Fibroblast of skin of left biceps (primary cell): ENCODE results near the gene LMOD1.
A peak's percentile ranks its signal among the peaks of the same experiment; 100 is the strongest.
"Not testable (repeated sequence)": the region's sequence is repeated elsewhere in the genome, so short reads cannot be mapped to it uniquely, and the experiment has no call there.

Experiments used
- DNase-seq, 2 experiments: peaks; one replicate each; pipeline ENCODE4 v3.0.0-alpha.2; 2013; ENCODE audit warnings: low read depth in 2 of 2

LMOD1 gene

DNA sequence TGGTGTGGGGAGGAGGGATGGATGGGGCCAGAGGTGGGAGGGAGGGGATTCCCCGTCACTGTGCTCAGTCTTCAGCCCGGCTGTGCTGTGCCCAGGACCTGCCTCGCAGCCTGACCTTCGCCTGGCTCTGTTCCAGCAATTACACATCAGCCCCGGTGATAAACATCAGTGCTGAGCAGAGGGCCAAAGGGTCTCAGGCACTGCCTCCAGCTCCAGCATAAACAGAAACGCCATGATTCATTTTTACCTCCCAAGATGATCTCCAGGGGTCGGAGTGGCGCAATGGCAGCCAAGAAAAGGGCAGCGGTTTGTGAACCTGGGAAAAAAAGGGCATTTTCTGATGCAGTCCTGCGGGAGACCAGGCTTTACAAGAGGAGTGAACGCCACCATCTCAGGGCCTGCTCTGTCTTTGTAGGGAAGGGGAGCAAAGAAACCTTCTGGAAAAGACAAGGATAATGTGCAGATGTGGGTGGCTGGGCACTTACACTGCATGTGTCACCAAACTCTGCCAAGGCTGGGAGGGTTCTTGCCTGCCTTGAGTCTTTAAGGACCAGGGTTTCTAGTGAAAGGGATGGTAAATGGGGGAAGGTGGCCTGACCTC lies 29.6 kb downstream of the LMOD1 start:
- no peak for DNase-seq

DNA sequence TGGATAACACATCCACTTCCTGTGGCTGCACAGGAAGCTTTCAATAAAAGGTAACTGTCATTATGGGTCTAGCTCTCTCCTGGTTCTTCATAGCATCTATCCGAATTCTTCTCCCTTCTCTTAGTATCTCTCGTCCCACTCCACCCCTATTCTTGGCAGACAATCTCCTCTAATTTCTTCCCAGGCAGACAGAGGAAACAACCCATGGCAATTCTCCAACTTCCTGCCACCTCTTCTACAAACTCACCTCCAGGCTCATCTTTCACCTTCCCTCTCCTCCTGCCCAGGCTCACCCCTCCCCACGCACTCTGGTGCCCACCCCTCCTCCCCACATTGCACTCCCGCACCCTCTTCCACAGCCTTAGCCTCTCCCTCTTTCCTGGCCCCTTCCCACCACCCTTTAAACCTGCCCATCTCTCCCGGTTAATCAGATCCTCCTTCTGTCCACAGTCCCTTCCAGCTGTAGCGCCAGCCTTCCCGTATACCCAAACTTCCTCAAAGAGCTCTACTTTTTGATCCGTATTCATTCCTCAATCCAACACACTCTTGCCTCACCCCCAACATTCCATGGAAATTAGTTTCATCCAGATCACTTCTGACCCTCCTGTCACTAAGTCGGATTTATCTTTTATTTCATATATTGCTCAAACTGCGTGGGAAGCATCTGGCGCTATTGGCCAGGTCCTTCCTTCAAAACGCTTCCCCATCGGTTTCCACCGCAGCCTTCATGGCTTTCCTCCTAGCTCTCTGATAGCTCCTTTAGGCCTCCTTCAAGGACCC lies 31.7 kb downstream of the LMOD1 start:
- peak in 1 of 2 experiments; percentile 60 for DNase-seq

DNA sequence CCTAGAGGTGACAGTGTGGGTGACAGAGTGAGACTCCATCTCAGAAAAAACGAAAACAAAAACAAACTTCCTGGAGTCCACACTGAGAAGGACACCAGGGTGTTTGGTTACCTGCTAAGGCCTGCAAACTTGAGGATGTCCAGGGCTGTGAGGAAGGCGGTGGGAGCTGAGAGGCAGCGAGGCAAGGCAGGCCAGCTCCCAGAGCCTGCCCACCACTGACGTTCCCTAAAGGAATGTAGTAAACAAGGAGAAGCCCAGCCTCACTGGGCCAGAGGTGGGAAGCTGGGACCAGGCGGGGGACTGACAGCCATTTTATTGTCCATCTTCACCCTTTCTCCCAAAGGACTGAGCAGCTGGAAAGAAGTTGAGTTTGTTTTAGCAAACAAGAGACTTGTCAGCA lies 33.5 kb downstream of the LMOD1 start:
- DNase-seq: no peak

DNA sequence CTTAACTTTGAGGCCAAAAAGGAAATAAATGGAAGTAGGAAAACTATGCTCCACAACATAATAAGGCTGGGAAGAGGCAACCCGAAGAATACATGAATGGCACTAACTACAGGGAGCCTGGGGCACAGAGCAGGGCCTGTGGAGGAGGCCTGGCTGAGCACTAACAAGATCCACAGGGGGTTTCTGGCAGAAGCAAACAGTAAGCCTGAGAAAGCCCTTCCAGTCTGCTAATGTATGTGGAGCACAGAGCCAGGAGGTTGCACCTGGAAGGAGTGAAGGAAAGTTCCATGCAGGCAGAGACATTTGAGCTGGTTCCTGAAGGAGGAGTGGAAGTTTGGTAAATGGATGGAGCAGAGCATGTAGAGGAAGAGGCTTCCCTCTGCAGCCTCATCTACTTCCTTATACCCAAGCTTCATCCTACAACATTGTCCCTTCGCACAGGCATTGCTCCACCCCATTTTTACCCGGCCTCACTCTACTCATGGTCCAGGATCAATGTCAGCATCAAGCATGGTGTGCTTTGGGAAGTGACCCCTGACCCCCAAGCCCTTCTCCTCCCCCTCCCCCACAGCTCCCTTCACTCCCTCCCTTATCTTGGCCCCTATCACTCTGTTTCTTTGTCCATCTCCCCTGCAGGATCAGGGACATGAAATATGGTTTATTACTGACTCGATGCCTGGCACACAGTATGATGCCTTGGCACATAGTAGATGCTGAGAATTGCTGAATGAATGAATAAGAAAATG lies 34.3 kb downstream of the LMOD1 start:
- no peak for DNase-seq

DNA sequence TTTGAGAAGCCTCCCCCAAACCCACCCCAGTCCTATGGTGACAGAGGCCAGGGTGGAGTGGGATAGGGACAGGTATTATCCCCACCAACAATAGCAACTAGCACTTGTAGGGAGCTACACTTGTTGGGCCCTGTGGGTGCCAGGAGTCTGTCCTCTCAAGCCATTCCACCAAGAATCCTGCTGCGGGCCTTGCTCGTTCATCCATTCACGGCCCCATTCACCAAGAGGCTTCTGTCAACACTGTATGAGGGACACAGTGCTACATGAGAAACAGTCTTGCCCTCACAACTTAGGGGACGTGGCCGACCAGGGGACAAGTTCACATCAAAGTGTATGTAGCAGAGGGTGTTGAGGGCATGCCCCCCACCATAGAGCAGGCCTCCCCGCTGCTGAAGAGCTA lies 38.7 kb downstream of the LMOD1 start:
- no peak for DNase-seq

DNA sequence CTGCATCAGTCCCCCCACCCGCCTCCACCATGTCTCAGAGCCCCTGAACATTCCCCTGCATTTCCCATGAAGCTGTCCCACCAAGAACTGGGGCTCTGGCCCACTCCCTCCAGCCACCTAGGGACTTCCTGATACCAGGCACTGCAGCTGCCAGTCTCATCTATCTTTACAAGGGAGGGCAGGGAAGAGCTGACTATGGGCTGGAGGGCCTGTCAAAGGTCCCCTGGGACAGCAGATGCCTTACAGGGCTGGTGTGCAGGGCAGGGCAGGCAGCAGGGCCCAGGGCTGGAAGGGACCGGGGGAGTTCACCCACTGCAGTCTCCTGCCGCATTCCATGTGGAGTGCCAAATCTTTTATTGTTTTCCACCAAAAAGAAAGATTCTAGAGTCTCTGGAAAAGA lies 40.0 kb downstream of the LMOD1 start:
- DNase-seq: no peak

DNA sequence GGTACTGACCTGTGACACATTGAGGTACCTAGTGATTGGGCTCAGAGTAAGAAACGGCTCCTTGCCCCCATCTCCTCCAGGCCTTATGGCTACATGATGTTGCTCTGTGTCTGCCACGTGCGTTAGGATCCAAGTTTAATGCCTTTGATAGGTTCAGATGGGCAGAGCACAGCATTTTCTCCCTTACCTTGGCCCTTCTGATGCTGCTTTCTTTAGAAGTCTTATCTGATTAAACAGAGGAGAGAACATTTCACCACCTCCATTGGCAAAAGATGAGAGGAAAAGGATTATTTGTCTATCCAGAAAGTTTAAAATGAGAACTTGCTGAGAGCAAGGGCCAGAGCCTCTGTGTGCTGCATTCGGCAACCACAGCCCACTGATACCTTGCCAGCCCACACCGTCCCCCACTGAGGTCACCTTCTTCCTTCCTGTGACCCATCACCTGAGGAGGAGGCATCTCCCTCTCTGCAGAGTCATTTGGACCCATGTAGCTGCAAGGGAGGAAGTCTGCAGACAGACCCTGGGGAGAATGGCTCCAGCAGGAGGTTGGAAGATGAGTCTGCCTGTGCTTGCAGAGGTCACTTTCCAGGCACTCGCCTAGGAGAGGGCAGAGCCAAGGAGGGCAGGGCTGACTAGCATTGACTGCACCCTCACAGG lies 41.0 kb downstream of the LMOD1 start:
- DNase-seq: no peak

DNA sequence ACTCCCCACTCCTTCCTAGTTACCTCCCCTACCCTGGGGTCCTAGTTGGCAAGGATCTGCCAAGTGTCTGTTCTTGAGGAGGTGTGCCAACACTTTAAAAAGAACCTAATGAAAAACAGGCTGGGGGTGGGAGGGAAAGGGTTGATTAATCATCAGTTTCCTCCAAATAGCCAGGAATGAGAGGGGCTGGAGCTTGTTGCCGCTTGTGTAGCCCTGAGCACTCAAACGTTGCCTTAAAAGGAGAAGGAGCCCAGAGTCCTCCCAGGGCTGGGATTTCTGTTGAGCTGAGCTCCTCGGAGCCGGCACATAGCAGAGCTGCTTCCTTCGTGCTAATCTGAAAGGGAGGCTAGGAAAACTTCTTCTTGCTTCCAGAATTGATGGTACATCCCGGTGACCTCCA lies 41.8 kb downstream of the LMOD1 start:
- peak; percentile 97 to 98 for DNase-seq

DNA sequence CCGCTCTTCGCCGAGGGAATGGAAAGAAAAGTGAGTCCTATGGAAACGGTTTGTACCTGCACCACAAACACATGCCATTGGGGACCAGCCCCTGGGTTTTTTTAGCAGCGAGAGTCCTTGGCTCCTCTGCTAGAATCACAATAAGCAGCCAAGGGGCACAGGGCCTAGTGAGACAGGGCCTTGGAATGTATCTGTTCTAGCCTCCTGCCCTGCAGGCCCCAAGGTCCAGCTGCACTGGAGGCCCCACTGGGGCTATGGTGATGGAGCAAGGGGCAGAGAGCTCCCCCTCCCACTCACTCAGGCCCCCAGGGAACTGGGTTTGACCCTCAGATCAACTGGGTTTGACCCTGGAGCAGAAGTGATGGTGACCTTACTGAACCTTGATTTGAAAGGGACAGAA lies 43.2 kb downstream of the LMOD1 start:
- no peak for DNase-seq

DNA sequence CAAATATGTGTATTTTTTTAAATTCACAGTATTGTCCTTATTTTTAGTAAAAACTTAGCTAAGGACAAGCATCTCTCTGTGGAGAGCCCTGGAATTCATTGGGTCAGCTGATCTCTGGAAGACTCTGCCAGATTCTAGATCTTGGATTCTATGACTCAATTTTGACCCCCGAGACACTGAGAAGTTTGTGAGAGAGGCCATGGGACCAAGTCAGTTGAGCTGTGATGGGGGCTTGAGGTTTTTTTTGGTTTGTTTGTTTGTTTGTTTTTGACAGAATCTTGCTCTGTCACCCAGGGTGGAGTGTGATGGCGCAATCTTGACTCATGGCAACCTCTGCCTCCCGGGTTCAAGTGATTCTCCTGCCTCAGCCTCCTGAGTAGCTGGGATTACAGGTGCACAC lies 44.1 kb downstream of the LMOD1 start:
- DNase-seq: no peak

DNA sequence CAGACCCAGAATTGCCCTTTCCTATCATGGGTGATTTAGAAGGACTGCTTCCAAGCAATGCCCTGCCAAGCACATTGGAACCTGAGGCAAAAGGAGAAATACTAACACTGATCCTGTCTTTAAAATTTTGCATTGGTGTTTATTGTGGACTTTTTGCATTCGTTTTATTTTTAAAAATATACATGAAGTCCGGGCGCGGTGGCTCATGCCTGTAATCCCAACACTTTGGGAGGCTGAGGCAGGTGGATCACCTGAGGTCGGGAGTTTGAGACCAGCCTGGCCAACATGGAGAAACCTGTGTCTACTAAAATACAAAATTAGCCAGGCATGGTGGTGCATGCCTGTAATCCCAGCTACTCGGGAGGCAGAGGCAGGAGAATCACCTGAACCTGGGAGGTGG lies 45.3 kb downstream of the LMOD1 start:
- DNase-seq: not testable (repeated sequence)

DNA sequence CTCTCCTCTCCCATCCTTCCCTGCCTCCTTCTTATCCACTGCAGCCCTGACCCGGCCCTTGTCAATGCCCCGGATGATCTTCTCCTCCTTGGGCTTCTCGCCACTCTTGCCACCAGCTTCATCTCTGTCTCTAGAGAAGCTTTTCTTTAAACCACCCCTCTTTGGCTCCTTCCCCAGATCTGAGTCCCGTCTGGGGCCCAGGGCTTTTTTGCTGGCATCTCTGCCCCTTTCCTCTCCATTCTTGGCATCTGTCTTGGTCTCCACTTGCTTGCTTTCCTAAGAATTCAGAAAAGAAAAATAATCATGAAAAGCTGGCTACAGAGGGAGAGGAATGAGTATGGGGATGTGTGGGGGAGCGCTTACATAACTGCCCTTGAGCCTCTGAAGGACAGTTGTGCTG lies 45.9 kb downstream of the LMOD1 start:
- DNase-seq: no peak

DNA sequence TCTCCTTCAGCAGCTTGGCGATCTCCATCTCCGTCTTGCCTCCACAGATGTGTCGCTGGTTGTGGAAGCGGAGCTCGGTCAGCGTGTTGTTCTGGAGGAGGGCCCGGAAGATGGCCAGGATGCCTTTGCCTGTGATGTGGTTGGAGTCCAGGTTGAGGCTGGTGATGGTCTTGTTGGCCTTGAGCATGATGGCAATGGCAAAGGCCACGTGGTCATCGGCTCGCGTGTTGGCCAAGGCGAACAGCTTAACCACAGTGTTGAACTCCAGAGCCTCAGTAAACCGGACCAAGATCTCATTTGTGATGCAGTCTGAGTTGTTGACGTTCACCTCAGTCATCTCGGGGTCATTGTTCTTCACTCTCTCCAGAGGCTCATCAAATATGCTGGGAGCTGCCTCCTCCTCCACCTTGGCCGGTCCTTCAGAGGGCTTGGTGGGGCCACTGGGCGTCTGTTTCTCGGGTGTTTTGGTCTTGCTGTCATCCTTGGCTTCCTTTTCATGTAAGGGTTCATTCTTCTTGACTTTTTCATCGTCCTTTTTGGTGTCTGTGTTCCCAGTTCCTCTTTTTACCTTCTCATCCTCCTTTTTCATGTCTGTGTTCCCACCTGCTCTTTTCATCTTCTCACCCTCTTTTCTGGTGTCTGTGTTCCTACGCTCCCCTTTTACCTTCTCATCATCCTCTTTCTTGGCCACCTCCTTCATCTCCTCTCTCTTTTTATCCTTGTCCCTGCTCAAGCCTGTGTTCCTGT lies 46.5 kb downstream of the LMOD1 start:
- DNase-seq: no peak

DNA sequence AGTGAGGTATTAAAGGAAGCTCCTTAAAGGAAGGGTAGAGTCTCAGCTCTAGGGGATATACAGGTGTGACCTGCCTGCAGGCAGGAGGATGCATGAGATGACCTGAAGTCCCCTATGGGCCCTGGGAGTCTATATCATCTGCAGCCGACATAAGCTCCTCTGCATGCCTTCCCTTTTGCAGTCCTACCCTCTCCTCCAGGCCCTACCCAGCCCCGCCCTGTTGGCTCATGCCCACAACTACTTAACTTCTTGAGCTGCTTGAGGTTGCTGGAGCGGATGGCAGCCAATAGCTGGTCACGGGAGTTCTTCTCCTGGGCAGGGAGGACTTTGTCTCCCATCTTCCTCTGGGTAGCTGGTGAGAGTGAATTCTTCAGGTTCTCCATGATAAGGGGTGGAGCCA lies 47.4 kb downstream of the LMOD1 start:
- DNase-seq: no peak

DNA sequence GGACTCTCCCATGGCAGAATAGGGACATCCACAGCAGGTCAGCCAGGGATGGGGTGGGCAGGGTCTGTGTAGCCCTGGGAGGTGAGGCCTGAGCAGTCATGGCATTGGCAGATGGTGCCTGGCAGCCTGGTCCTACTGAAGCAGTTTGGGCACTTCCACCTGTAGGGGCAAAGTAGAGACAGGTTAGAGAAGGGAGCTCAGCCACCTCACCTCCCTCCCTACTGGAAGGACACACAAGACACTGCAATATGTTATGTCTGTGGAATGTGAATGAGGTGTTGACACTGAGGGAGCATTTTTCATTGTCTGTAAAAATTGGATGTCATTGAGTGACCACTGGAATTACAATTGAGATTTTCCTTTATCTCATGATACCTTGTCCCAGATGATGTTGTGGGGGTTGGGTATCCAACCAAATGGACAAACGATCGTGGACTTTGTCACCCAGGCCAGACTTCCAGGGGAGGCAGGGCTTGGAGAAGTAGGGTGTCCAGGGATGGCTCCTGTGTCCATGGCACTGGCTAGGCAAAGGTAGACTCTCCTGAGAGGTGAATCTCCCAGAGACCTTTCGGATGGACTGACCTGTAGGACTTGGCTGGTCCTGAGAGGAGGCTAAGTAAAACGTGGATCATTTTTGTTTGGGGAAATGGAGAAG lies 48.0 kb downstream of the LMOD1 start:
- DNase-seq: no peak

DNA sequence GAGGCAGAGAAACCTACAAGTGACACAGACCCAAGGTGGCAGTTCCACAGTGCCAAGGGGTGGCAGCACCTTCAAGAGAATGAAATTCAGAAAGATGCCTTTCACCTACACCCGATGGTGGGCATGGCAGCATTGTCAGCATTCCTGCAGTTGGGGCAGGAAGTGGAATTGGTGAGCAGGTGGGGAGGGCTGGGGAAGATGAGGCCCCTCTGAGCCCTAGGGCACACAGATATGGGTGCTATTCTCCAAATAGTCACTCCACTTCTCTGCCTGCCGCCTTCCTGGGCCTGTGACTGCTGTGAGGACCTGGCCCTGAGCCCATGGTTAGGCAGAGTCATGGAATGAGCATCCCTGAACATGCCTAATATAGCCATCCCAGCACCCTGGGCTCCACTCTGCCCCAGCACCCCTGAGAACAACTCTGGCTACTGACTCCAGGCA lies 49.4 kb downstream of the LMOD1 start:
- DNase-seq: peak; percentile 37 to 39

DNA sequence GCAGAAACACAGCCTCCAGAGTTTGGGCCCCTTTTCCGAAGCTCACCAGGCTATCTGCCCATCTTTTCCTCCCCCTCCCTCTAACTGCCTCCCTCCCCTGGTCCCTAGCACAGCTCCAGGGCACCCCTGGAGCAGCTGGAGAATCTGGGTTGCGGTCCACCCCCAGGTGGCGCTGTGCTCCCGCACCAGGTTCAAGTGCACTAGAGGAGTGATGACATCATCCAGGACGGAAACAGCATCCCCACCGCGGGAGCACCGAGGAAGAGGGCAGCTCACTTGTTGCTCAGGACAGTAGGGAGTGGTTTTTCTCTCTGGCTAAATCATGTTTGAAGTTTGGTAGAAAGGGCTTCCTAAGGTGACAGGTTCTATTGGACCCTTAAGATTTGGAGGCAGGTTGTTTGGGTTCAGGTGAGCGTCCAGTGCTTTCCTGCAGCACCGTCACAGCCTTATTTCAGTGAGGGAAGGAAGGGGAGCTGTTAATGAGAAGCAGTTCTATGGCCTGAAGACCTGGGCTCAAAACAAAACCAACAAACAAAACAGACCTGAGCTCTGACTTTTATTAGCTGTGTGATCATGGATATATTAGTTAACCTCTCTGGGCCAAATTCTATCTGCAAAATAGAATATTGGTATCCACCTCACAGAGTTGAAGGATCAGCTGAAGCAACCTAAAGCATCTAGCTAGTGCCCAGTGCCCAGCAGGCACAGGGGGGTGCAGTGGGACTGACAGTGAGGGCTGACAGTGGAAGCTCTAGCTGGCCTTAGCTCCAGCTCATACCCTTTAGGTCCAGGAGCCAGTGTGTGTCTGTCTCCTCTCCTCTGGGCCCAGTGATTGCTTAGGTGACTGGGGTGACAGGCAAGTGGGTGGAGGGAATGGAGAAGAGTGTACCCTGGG lies 50.2 kb downstream of the LMOD1 start:
- peak; percentile 65 to 73 for DNase-seq

DNA sequence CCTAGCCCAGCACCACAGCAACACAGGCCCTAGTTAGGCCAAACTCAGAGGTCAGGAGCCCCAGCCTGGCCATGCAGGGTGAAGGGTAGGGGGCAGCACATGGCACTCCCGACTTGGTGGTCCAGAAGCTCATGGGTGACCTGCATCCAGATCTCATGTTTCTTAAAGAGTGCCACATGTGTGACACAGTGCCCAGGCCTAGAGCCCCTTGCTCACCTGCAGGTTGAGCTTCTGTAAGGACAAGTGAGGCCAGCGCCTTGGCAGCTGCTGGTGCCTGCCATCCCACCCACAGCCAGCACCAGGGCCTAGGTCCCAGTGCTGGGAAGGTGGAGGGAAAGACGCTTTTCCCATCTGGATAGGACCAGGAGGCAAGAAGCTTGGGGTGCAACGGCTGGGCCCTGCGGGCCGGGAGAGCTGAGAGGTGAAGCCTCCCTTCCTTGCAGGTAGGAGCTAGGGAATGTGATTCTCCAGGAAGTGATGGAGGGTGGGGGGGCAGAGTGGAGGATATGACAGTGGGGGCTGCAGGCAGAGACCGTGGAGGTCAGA lies 51.2 kb downstream of the LMOD1 start:
- DNase-seq: no peak

DNA sequence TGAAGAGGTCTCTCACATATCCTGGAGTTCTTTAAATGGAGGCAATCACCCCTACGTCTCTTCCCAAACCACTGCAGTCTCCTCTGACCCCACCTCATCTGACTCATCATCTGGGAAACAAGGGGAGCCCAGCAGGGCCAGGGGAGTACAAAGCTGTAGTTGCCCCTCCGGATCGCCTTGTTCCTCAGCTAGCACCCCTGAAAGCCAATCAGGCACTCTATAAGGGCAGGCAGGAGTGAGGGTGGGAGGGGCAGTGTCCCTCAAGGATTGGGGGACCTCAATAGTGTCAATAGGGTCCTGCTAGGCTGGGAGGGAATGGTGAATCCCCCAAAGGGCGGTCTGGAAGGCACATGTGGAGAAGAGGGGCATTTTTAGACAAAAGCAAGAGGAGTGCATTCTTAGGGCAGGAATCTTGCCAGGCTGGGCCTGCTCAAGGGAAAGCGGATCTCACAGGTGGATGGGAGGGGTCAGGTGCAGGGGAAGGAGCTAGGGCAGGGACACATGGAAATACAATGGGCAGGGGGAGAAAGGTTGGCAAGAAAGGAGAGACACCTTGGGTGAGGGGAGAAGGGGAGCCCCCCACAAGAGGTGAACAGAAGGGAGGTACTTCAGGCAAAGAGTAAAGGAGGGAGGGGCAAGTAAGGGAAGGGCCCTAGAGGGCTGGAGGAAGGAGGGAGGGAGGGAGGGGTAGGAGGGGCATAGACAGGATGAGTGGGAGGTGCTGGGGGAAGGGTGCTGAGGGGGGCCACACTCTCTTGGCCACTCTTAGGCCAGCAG lies 51.8 kb downstream of the LMOD1 start:
- DNase-seq: no peak
